ENCODE results near the gene SMAP1.

- TF ChIP-seq CTCF (IDR thresholded peaks at IDR 0.05) (no peak), ZFX (IDR thresholded peaks at IDR 0.05; ENCODE audit: borderline replicate concordance) (no peak)
These were observed 179.7 kb downstream of the SMAP1 start for GRCh38 chr6:70847106-70848084.
